BE2C (cell line): ENCODE data around the gene RNF10.
"Not testable (repeated sequence)": the region's sequence is repeated elsewhere in the genome, so short reads cannot be mapped to it uniquely, and the experiment has no call there.

ENCODE experiments used
- DNase-seq: peaks from one replicate; pipeline ENCODE4 v3.0.0-alpha.2; 2020
- H3K27me3 ChIP-seq: fragments of 250-450 bp; sonication (Bioruptor Pico); 2 replicates; pipeline ENCODE4 v1.5.1; 2020; ENCODE audit warnings: mild to moderate bottlenecking
- H3K36me3 ChIP-seq: fragments of 250-450 bp; sonication (Bioruptor Pico); 2 replicates; pipeline ENCODE4 v1.5.1; 2020; ENCODE audit warnings: mild to moderate bottlenecking
- H3K4me1 ChIP-seq: fragments of 250-450 bp; sonication (Bioruptor Pico); 2 replicates; pipeline ENCODE4 v1.5.1; 2020
- H3K4me3 ChIP-seq: 2 replicates; pipeline ENCODE4 v1.5.1; 2011; ENCODE audit warnings: low read depth, low read length
- H3K9me3 ChIP-seq: fragments of 250-450 bp; sonication (Bioruptor Pico); 2 replicates; pipeline ENCODE4 v1.5.1; 2020
- TF ChIP-seq, protein P1 (sequence below): IDR thresholded peaks from 2 replicates; pipeline ENCODE4 v1.5.1; 2012; ENCODE audit warnings: mild to moderate bottlenecking, low read depth, low read length

The RNF10 gene

GRCh38 chr12:120522568-120522967, 11.6 kb upstream of the RNF10 start:
- H3K4me3 ChIP-seq: no peak overlapping the region
- no peaks in the 10 kb centered on the region; the same call in 1 of the 2 replicates for H3K36me3 ChIP-seq
- H3K9me3 ChIP-seq: no peaks in the 10 kb centered on the region
- no peak for DNase-seq
- TF ChIP-seq, protein P1, sequence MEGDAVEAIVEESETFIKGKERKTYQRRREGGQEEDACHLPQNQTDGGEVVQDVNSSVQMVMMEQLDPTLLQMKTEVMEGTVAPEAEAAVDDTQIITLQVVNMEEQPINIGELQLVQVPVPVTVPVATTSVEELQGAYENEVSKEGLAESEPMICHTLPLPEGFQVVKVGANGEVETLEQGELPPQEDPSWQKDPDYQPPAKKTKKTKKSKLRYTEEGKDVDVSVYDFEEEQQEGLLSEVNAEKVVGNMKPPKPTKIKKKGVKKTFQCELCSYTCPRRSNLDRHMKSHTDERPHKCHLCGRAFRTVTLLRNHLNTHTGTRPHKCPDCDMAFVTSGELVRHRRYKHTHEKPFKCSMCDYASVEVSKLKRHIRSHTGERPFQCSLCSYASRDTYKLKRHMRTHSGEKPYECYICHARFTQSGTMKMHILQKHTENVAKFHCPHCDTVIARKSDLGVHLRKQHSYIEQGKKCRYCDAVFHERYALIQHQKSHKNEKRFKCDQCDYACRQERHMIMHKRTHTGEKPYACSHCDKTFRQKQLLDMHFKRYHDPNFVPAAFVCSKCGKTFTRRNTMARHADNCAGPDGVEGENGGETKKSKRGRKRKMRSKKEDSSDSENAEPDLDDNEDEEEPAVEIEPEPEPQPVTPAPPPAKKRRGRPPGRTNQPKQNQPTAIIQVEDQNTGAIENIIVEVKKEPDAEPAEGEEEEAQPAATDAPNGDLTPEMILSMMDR: no peak
- no peaks in the 10 kb centered on the region for H3K4me1 ChIP-seq
- no peaks in the 10 kb centered on the region for H3K27me3 ChIP-seq

- Histone ChIP-seq H3K9me3 (no peaks in the 10 kb centered on the region), H3K4me1 (peaks cover 4% of the 10 kb centered on the region; the same call in 1 of the 2 replicates), H3K36me3 (no peaks in the 10 kb centered on the region), H3K27me3 (no peaks in the 10 kb centered on the region), H3K4me3 (peak within 1 kb of the TSS; percentile 85)
- TF ChIP-seq, protein P1: no peak
- DNase-seq: peak; percentile 88
Measured at GRCh38 chr12:120528861-120529525, 5.2 kb upstream of the RNF10 start, which contains the start of gene COQ5. Gene COQ5 (minus strand): TSS chr12:120529158. CDS start chr12:120529141, 17 bp downstream.

DNA sequence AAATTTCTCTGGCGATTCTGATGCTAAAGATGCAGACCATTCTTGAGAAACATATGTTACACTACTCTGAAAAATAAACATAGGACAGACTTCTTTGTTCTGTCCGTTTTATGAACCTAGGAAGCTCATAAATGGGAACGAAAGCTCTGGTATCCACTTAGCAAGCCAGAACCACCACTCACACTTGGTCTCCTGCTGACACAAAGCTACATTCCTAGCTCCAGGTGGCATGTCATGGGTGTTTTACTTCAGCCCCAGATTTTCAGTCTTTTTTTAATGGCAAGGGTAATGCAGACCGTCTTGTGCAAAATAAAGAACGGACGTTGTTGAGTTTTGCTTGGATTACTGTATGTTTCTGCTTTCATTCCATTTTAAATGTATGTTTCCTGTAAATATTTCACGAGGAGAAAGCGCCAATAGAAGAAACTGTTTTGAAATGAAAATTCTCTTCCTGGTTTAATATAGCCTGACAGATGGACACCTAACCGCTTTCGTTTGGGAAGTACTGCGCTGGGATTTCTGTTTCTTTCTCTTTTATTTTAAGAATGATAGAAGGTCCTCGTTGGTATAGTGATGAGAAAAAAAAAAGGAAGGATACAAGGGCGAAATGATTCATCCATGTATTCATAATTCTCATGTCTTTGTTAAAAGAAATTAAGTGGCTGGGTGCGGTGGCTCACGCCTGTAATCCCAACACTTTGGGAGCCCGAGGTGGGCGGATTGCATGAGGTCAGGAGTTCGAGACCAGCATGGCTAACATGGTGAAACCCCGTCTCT, 4.3 kb upstream of the RNF10 start:
- Histone ChIP-seq H3K36me3 (no peaks in the 10 kb centered on the region; the same call in none of the 2 replicates), H3K27me3 (no peaks in the 10 kb centered on the region), H3K4me3 (peak overlapping the region; percentile 85), H3K4me1 (peaks cover 4% of the 10 kb centered on the region; the same call in 1 of the 2 replicates), H3K9me3 (no peaks in the 10 kb centered on the region)
- TF ChIP-seq, protein P1: no peak
- no peak for DNase-seq

DNA sequence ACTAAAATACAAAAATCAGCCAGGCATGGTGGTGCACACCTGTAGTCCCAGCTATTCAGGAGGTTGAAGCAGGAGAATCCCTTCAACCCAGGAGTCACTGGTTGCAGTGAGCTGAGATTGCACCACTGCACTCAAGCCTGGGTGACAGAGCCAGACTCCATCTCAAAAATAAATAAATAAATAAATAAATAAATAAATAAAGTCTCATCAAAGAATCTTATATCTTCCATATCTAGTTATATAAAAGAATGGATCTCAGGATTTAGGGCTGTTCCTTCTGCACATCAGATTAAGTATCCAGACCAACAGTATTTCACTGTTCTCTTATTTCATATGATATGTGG, 3.8 kb upstream of the RNF10 start:
- H3K27me3 ChIP-seq, H3K4me1 ChIP-seq, H3K36me3 ChIP-seq, H3K4me3 ChIP-seq, H3K9me3 ChIP-seq, DNase-seq: not testable (repeated sequence)

GRCh38 chr12:120532701-120533238, 1.4 kb upstream of the RNF10 start:
- H3K4me1 ChIP-seq: peaks cover 4% of the 10 kb centered on the region; the same call in 1 of the 2 replicates
- no peak for DNase-seq

More at GRCh38 chr12:120532701-120533238, 1.4 kb upstream of the RNF10 start:
- TF ChIP-seq, protein P1: no peak
- Histone ChIP-seq H3K27me3 (no peaks in the 10 kb centered on the region), H3K4me3 (no peak overlapping the region), H3K36me3 (peaks cover 14% of the 10 kb centered on the region), H3K9me3 (no peaks in the 10 kb centered on the region)
